HG03196 (cell line): ENCODE data around the gene ASCL3.
"Not testable (repeated sequence)": the region's sequence is repeated elsewhere in the genome, so short reads cannot be mapped to it uniquely, and the experiment has no call there.

Experiments
- ATAC-seq: cut with Tn5 transposase; IDR thresholded peaks from one replicate; pipeline ENCODE4 v1.9.1; 2021; ENCODE audit not compliant: unreplicated experiment

The ASCL3 gene

DNA sequence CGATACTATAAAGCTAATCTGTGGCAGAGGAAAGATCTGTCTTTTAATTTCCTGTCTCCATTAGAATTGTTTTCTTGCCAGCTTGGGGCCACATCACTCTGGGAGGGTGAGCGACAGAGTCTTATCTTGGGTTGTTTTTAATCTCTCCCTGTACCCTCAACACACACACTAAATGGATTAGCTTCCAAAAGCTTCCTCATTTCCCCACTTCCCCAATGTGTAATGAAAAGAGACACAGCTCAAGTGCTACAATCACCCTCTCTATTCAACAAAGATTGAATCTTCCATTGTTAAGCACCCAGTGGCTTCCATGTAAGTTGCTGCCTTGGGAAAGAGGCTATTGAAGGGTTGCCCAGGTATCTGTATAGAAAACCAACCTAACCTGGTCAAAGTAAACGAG lies 6.1 kb upstream of the ASCL3 start:
- ATAC-seq: no peak

GRCh38 chr11:8947230-8947943 lies 4.6 kb upstream of the ASCL3 start:
- ATAC-seq: no peak

- no peak for ATAC-seq
Measured at GRCh38 chr11:8941341-8942103, 1.3 kb downstream of the ASCL3 start.

DNA sequence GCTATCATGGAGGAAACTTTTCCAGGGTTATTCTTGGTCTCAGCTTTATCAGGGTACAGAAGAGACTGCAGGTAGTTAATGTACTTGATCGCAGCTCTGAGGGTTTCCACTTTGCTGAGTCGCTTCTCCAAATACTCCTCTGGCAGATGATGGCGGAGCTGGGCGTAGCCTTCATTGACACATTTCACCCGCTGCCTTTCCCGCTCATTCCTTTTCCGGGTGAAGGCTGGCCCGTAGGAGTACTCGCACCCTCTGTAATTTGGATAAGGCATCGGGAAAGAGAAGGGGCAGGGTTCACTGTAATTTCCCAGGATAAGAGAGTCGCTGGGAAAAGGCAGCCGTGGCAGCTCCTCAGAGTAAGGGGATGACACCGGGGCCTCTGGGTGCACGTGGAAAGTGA lies 5.2 kb downstream of the ASCL3 start:
- no peak for ATAC-seq

GRCh38 chr11:8937159-8937558 lies 5.7 kb downstream of the ASCL3 start:
- ATAC-seq: no peak

- not testable (repeated sequence) for ATAC-seq
Measured at GRCh38 chr11:8935789-8936188, 7.0 kb downstream of the ASCL3 start.

DNA sequence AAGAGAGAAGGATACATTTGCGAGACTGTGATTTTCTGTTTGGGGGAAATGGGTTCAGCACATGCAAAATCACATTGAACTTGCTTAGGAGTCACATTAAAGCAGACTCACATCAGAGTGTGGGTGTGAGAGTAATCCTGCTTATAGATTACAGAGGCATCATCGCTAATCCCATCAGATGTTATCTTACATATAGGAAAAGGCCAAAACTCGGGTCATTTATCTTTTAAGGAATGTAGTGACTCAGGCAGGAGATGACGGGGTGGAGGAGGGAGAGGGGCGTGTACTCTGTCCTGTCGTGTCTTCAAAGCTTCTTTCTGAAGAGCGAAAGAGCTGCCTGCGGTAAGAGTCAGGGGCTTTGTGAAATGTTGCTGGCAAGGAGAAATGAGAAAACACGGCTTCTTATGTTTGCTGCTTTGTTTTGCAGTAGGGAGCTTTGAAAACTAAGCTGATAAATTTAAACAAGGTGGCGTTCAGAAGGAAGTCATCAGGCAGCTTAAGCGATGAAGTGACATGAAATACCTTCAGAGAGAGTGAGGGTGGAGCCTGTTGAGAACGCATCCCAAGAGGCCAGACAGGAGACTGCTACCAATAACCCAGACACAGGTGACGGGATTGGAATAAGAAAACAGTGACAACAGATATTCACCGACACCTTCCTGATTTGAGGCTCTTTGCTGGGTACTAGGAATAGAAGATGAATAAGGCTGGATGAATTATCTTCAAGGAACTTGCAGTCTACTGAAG lies 7.9 kb downstream of the ASCL3 start:
- ATAC-seq: no peak

GRCh38 chr11:8933931-8934330 lies 8.9 kb downstream of the ASCL3 start:
- ATAC-seq: no peak

DNA sequence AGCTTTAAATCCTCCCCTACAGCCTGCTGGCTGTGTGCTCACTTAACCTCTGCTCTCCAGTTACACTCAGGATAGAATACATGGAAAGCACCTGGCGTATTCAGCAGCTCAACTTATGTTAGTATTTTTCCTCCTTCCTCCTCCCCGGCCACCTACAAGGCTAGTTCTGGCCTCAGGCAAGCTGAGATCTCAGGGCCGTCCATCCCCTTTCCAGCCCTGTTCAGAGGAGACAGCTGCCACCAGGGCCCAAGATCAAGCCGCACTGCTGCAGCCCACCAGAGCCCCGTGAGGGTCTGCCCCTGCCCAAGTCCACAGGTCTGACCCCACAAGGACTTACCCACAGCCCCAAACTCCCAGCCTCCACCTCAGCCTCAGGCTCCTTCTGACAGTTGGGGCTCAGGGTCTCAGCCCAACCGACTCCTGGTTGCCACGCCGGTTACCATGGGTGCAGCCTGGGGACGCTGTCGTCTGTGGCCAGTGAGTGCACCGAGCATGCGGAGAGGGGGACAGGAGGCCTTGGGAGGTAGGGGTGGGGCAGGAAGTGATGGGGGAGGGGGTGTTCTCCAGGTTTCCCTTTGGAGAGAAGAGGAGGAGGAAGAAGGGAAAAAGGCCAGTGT lies 10.1 kb downstream of the ASCL3 start, which contains the start of gene C11orf16:
C11orf16 (minus strand) TSS at position 384 of the 617 bp plus-strand sequence. CDS start 639 bp downstream, outside the sequence.
- no peak for ATAC-seq

GRCh38 chr11:8930456-8931175 lies 12.2 kb downstream of the ASCL3 start:
- no peak for ATAC-seq

- no peak for ATAC-seq
Measured at GRCh38 chr11:8928981-8929615, 13.7 kb downstream of the ASCL3 start.

DNA sequence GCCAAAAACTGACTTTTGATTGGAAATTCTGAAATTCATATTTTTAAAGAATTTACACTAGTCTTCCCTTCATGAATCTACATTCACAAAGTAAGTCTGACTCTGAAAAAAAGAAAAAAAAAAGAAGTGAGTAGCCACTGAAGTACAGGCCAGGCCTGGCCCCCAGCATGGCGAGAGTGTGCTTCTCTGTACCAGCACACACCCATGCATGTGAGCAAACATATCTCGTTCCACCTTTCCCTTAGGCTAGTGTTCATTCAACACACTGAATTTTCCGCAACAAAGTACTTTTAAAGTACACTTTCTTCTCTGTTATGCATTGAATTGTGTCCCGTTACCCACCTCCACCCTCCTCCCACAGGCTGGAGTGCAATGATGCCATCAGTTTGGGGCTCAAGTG lies 14.6 kb downstream of the ASCL3 start:
- no peak for ATAC-seq

DNA sequence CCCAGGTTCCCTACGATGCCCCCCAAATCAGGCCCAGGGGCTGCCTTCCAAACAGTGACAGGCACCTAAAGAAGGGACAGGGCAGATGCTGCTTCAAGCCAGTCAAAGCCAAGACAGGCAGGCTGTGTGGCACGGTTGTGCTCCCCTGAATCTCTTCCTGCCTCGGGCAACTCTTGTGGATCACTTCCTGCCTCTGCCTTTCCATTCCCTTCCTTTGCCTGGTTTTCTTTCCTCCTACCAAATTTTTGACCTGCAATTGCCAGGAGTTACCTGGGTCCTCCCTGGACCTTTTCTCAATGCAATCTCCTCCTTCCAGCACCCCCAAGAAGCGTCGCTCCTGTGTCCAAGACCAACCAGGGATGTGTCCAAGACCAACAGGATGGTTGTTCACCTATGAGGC lies 15.6 kb downstream of the ASCL3 start:
- no peak for ATAC-seq

- no peak for ATAC-seq
Measured at GRCh38 chr11:8926236-8926635, 16.6 kb downstream of the ASCL3 start.

GRCh38 chr11:8925711-8926110 lies 17.1 kb downstream of the ASCL3 start:
- no peak for ATAC-seq

DNA sequence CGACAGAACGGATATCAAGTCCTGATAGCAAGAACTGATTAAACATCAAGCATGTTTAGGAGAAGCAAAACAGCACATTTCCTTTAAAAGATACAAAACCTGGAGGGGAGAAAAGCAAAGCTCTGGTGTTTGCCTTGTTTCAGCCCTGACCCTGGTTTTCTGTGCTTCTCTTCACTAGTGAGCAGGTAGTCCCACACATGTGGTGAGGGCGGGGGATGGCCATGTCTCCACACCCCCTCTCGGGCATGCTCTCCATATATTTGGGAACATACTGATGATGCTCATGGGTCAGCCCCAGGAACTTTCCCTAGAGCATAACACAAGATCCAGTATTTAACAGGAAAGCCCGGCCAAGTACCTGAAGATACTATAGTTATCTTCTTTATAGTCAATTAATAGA lies 20.1 kb downstream of the ASCL3 start:
- ATAC-seq: no peak

- no peak for ATAC-seq
Measured at GRCh38 chr11:8917157-8917825, 25.5 kb downstream of the ASCL3 start.

DNA sequence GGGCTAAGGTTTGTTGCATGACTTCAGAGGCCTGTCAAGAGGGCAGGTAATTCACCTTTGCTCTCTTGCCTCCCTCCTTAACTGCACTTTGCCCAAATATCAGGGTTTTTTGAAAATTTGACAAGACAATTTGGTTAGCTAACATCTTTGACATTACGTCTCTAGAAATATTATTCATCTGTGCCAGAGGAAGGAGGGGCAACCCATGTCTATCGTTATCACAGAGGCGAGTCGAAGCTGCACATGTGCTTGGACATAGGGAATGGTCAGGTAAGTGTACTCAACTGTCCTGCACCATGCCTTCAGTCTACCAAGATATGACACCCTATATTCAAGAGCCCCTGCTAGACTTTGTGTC lies 28.2 kb downstream of the ASCL3 start:
- ATAC-seq: no peak

GRCh38 chr11:8913961-8914660 lies 28.7 kb downstream of the ASCL3 start:
- no peak for ATAC-seq
